ENCODE measurements around the gene VPS8. TPM values are rescaled to one million over a fixed set of nuclear protein-coding genes. Genes with fewer than 3 reads are reported as not detected.

VPS8 gene
- total RNA-seq, 1 experiment from 2014 or later, result 72.3 TPM

- Histone ChIP-seq H3K4me1 (ENCODE audit: control insufficient read depth, insufficient read depth, low read length) (no peaks in the 10 kb centered on the region), H3K9me3 (ENCODE audit: control insufficient read depth, insufficient read depth, low read depth, low read length) (no peaks in the 10 kb centered on the region), H3K36me3 (ENCODE audit: control insufficient read depth, insufficient read depth, low read length) (0 out of 2 replicates have a peak, but pooled peaks cover 2% of the 10 kb centered on the region), H3K27me3 (ENCODE audit: control insufficient read depth, insufficient read depth, low read length) (no peaks in the 10 kb centered on the region), H3K27ac (ENCODE audit: low read length) (no peak overlapping the region), H3K4me3 (ENCODE audit: low read depth in 2 of 2, low read length in 2 of 2) (no peak overlapping the region)
- ATAC-seq (no peak), DNase-seq (ENCODE audit: low read depth, low spot score) (no peak)
- POLR2A ChIA-PET, result no interaction called here
- CTCF ChIA-PET, result interaction anchor here (0.6 kb wide), 1 partner anchor 353 kb away, joined by 5 read pairs; no protein-coding TSS in a partner anchor
- TF ChIP-seq TCF7L2 (IDR thresholded peaks at IDR 0.05; ENCODE audit: low read depth, low read length) (no peak), SIN3A (IDR thresholded peaks at IDR 0.05; ENCODE audit: borderline replicate concordance, insufficient read depth, low read depth, low read length) (no peak), POLR2AphosphoS5 (IDR thresholded peaks at IDR 0.05; ENCODE audit: low read depth, low read length) (no peak)
- TF ChIP-seq, protein P1, sequence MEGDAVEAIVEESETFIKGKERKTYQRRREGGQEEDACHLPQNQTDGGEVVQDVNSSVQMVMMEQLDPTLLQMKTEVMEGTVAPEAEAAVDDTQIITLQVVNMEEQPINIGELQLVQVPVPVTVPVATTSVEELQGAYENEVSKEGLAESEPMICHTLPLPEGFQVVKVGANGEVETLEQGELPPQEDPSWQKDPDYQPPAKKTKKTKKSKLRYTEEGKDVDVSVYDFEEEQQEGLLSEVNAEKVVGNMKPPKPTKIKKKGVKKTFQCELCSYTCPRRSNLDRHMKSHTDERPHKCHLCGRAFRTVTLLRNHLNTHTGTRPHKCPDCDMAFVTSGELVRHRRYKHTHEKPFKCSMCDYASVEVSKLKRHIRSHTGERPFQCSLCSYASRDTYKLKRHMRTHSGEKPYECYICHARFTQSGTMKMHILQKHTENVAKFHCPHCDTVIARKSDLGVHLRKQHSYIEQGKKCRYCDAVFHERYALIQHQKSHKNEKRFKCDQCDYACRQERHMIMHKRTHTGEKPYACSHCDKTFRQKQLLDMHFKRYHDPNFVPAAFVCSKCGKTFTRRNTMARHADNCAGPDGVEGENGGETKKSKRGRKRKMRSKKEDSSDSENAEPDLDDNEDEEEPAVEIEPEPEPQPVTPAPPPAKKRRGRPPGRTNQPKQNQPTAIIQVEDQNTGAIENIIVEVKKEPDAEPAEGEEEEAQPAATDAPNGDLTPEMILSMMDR (IDR thresholded peaks at IDR 0.05), result no peak
- TF ChIP-seq, protein P2, sequence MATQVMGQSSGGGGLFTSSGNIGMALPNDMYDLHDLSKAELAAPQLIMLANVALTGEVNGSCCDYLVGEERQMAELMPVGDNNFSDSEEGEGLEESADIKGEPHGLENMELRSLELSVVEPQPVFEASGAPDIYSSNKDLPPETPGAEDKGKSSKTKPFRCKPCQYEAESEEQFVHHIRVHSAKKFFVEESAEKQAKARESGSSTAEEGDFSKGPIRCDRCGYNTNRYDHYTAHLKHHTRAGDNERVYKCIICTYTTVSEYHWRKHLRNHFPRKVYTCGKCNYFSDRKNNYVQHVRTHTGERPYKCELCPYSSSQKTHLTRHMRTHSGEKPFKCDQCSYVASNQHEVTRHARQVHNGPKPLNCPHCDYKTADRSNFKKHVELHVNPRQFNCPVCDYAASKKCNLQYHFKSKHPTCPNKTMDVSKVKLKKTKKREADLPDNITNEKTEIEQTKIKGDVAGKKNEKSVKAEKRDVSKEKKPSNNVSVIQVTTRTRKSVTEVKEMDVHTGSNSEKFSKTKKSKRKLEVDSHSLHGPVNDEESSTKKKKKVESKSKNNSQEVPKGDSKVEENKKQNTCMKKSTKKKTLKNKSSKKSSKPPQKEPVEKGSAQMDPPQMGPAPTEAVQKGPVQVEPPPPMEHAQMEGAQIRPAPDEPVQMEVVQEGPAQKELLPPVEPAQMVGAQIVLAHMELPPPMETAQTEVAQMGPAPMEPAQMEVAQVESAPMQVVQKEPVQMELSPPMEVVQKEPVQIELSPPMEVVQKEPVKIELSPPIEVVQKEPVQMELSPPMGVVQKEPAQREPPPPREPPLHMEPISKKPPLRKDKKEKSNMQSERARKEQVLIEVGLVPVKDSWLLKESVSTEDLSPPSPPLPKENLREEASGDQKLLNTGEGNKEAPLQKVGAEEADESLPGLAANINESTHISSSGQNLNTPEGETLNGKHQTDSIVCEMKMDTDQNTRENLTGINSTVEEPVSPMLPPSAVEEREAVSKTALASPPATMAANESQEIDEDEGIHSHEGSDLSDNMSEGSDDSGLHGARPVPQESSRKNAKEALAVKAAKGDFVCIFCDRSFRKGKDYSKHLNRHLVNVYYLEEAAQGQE (IDR thresholded peaks at IDR 0.05; ENCODE audit: insufficient read depth in 1 of 2, low read depth in 2 of 2, low read length in 1 of 2), result no peak
- intact Hi-C loops (cut with micrococcal nuclease; ENCODE audit: unreplicated experiment), result no loop called here
- no TSS peak for BruUV-seq (replicated peaks)
- in situ Hi-C loops (cut with HindIII; ENCODE audit: low pct_unique_long_range_greater_than_20kb, low sequenced_read_pairs), result no loop called here
Observed at GRCh38 chr3:184820525-184820924, 8.6 kb downstream of the VPS8 start.

DNA sequence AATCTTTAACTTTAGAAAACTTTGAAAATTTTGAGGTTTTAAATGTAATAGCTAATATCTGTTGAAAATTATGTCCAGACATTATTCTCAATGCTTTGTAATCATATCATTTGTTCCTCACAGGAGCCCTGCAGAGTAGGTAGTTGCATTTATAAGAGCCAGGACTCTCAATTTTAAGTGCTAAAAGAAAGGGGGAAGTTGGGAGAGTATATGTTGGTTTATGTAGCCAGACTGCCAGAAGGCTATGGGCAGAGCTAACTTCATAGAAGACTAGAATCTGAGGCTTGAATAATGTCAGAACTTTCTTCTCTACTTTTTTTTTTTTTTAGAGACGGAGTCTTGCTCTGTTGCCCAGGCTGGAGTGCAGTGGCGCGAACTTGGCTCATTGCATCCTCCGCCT is 9.1 kb downstream of the VPS8 start:
- ChIA-PET CTCF (interaction anchor here (0.6 kb wide), 1 partner anchor 353 kb away, joined by 5 read pairs; no protein-coding TSS in a partner anchor), POLR2A (interaction anchor here (0.6 kb wide), 1 partner anchor 128 kb away, joined by 5 read pairs; no protein-coding TSS in a partner anchor)
- ATAC-seq (no peak), DNase-seq (ENCODE audit: low read depth, low spot score) (no peak)
- intact Hi-C loops (cut with micrococcal nuclease; ENCODE audit: unreplicated experiment) (no loop called here), in situ Hi-C loops (cut with HindIII; ENCODE audit: low pct_unique_long_range_greater_than_20kb, low sequenced_read_pairs) (no loop called here)
- TF ChIP-seq, protein P1 (IDR thresholded peaks at IDR 0.05), result no peak
- TF ChIP-seq, protein P2 (IDR thresholded peaks at IDR 0.05; ENCODE audit: insufficient read depth in 1 of 2, low read depth in 2 of 2, low read length in 1 of 2), result no peak
- TF ChIP-seq SIN3A (IDR thresholded peaks at IDR 0.05; ENCODE audit: borderline replicate concordance, insufficient read depth, low read depth, low read length), result no peak
- no peak for TF ChIP-seq TCF7L2 (IDR thresholded peaks at IDR 0.05; ENCODE audit: low read depth, low read length)
- TF ChIP-seq POLR2AphosphoS5 (IDR thresholded peaks at IDR 0.05; ENCODE audit: low read depth, low read length), result no peak
- no peaks in the 10 kb centered on the region for H3K27me3 ChIP-seq (ENCODE audit: control insufficient read depth, insufficient read depth, low read length)
- H3K4me1 ChIP-seq (ENCODE audit: control insufficient read depth, insufficient read depth, low read length), result no peaks in the 10 kb centered on the region
- H3K36me3 ChIP-seq (ENCODE audit: control insufficient read depth, insufficient read depth, low read length), result 0 out of 2 replicates have a peak, but pooled peaks cover under 1% of the 10 kb centered on the region
- H3K9me3 ChIP-seq (ENCODE audit: control insufficient read depth, insufficient read depth, low read depth, low read length), result no peaks in the 10 kb centered on the region
- no peak overlapping the region for H3K27ac ChIP-seq (ENCODE audit: low read length)
- H3K4me3 ChIP-seq (ENCODE audit: low read depth in 2 of 2, low read length in 2 of 2), result no peak overlapping the region
- no TSS peak for BruUV-seq (replicated peaks)

Data from Panc1 (cell line).